AG04450 (cell line): ENCODE data around the gene EPB41L4A. TPM values are rescaled to one million over a fixed set of nuclear protein-coding genes. Genes with fewer than 3 reads are reported as not detected.
"Not testable (repeated sequence)": the region's sequence is repeated elsewhere in the genome, so short reads cannot be mapped to it uniquely, and the experiment has no call there.

ENCODE experiments used
- CTCF ChIA-PET: fragments of 300-600, 350-600 bp; formaldehyde crosslinking; extraction: SDS; loops from one replicate; lab custom pipeline; 2022; ENCODE audit warnings: antibody characterized with exemption, inconsistent platforms; lab: Charles Lee
- POLR2A ChIA-PET: fragments of 350-600 bp; formaldehyde crosslinking; extraction: SDS; loops from one replicate; lab custom pipeline; 2021; ENCODE audit warnings: antibody characterized with exemption, inconsistent platforms; lab: Yijun Ruan, JAX
- DNase-seq: peaks from one replicate; pipeline ENCODE4 v3.0.0-alpha.2; 2011; ENCODE audit warnings: low read depth, low spot score
- H3K27ac ChIP-seq: one replicate; pipeline ENCODE4 v1.5.1; 2012; ENCODE audit warnings: low read depth, low read length, control low read depth
- H3K27me3 ChIP-seq: one replicate; pipeline ENCODE4 v1.6.0; 2012; ENCODE audit warnings: low read length; ENCODE audit not compliant: control insufficient read depth, insufficient read depth
- H3K4me3 ChIP-seq: 2 replicates; pipeline ENCODE4 v1.5.1; 2011; ENCODE audit warnings: mild to moderate bottlenecking, low read depth, low read length, control low read depth
- H3K9me3 ChIP-seq: 2 replicates; pipeline ENCODE4 v1.5.1; 2012; ENCODE audit warnings: low read length; ENCODE audit not compliant: control insufficient read depth, insufficient read depth
- CTCF ChIP-seq: IDR thresholded peaks from 2 replicates; pipeline ENCODE4 v1.5.1; 2011; ENCODE audit warnings: low read depth, low read length, control low read depth, inconsistent platforms
- polyA plus RNA-seq: library from polyadenylated mRNA; depleted of rRNA; stranded (reverse); fragments of >200 nt; gene quantifications from 2 replicates; pipeline ENCODE4 v1.2.3, GENCODE V29; 2011

Gene EPB41L4A
- polyA plus RNA-seq, 1 experiment = not detected

GRCh38 chr5:112217843-112218579, 201.1 kb downstream of the EPB41L4A start:
- POLR2A ChIA-PET = no interaction called here
- Histone ChIP-seq H3K27ac (no peak overlapping the region), H3K4me3 (no peak overlapping the region), H3K9me3 (no peaks in the 10 kb centered on the region), H3K27me3 (no peaks in the 10 kb centered on the region)
- CTCF ChIA-PET = interaction anchor here (1.0 kb wide), 1 partner anchor 84 kb away, joined by 3 read pairs; no protein-coding TSS in a partner anchor
- no peak for DNase-seq
- no peak for TF ChIP-seq CTCF

- no peak for TF ChIP-seq CTCF
- Histone ChIP-seq H3K27ac (no peak overlapping the region), H3K9me3 (no peaks in the 10 kb centered on the region), H3K27me3 (no peaks in the 10 kb centered on the region), H3K4me3 (no peak overlapping the region)
- DNase-seq = no peak
- POLR2A ChIA-PET = no interaction called here
- CTCF ChIA-PET = interaction anchor here (0.6 to 1.2 kb wide), 3 partner anchors 41 to 204 kb away, joined by 3 to 4 read pairs (median 3); no protein-coding TSS in a partner anchor
These were observed 202.9 kb downstream of the EPB41L4A start for GRCh38 chr5:112216140-112216539.

GRCh38 chr5:112210430-112211005, 208.6 kb downstream of the EPB41L4A start:
- H3K27me3 ChIP-seq = no peaks in the 10 kb centered on the region
- TF ChIP-seq CTCF = peak; percentile 70
- DNase-seq = no peak
- ChIA-PET POLR2A (interaction anchor here (0.6 kb wide), 1 partner anchor 652 kb away, joined by 3 read pairs; no protein-coding TSS in a partner anchor), CTCF (no interaction called here)
- H3K27ac ChIP-seq = no peak overlapping the region
- H3K4me3 ChIP-seq = no peak overlapping the region
- no peaks in the 10 kb centered on the region for H3K9me3 ChIP-seq

GRCh38 chr5:112208699-112209615, 210.1 kb downstream of the EPB41L4A start:
- Histone ChIP-seq H3K4me3 (no peak overlapping the region), H3K27me3 (no peaks in the 10 kb centered on the region), H3K9me3 (no peaks in the 10 kb centered on the region), H3K27ac (no peak overlapping the region)
- no peak for TF ChIP-seq CTCF
- no peak for DNase-seq
- POLR2A ChIA-PET = no interaction called here
- CTCF ChIA-PET = interaction anchor here (1.1 to 1.3 kb wide), 2 partner anchors 212 to 283 kb away, joined by 3 read pairs; no protein-coding TSS in a partner anchor

- H3K27me3 ChIP-seq, H3K4me3 ChIP-seq, POLR2A ChIA-PET, H3K9me3 ChIP-seq, H3K27ac ChIP-seq, DNase-seq: not testable (repeated sequence)
- CTCF ChIA-PET = interaction anchor here (1.3 kb wide), 1 partner anchor 284 kb away, joined by 3 read pairs; no protein-coding TSS in a partner anchor
These were observed 210.9 kb downstream of the EPB41L4A start for GRCh38 chr5:112208195-112208594.
